ENCODE results near the gene CNGB1.

Gene CNGB1

DNA sequence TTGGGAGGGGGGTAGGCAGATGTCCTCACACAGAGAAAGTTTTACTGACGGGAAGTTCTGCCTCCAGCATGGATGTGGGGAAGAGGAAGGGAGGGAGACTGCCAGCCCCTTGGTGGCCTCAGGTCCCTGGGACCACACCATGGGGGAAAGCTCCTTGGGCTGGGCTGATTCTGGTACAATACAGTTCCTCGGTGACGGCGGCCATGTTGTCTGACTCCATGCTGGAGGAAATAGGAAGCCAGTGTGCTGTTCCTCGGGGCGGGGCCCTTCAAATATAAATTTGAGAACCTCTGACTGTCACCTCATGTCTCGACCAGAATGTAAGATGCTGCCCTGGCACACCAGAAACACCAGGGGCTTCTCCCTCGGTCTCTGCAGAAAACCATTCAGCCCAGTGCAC lies 66.8 kb downstream of the CNGB1 start:
- no peaks in the 10 kb centered on the region for H3K9me2 ChIP-seq (replicated peaks; ENCODE audit: low read depth, low read length)
- no peak overlapping the region for H3K9ac ChIP-seq (ENCODE audit: low read depth, low read length, poor library complexity, severe bottlenecking)
- H3F3A ChIP-seq (ENCODE audit: low read depth), result no peaks in the 10 kb centered on the region
- H3K4me1 ChIP-seq (ENCODE audit: insufficient read depth, low read length, poor library complexity, severe bottlenecking), result no peaks in the 10 kb centered on the region
- no peak overlapping the region for H3K4me3 ChIP-seq (ENCODE audit: low read length, poor library complexity, severe bottlenecking)
- H3K27me3 ChIP-seq (ENCODE audit: insufficient read depth, low read length, poor library complexity, severe bottlenecking), result no peaks in the 10 kb centered on the region
- no peak overlapping the region for H2AFZ ChIP-seq (ENCODE audit: low read length)
- no peaks in the 10 kb centered on the region for H3K9me3 ChIP-seq (ENCODE audit: insufficient read depth, low read depth, low read length)
- TF ChIP-seq, protein P1, sequence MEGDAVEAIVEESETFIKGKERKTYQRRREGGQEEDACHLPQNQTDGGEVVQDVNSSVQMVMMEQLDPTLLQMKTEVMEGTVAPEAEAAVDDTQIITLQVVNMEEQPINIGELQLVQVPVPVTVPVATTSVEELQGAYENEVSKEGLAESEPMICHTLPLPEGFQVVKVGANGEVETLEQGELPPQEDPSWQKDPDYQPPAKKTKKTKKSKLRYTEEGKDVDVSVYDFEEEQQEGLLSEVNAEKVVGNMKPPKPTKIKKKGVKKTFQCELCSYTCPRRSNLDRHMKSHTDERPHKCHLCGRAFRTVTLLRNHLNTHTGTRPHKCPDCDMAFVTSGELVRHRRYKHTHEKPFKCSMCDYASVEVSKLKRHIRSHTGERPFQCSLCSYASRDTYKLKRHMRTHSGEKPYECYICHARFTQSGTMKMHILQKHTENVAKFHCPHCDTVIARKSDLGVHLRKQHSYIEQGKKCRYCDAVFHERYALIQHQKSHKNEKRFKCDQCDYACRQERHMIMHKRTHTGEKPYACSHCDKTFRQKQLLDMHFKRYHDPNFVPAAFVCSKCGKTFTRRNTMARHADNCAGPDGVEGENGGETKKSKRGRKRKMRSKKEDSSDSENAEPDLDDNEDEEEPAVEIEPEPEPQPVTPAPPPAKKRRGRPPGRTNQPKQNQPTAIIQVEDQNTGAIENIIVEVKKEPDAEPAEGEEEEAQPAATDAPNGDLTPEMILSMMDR (conservative IDR thresholded peaks at IDR 0.05; ENCODE audit: low read length), result no peak
- TF ChIP-seq EZH2phosphoT487 (IDR thresholded peaks at IDR 0.05; ENCODE audit: borderline replicate concordance), result no peak
- no peak overlapping the region for H3K4me2 ChIP-seq (ENCODE audit: low read depth, low read length, poor library complexity, severe bottlenecking)
- H3K36me3 ChIP-seq (ENCODE audit: insufficient read depth, low read length), result no peaks in the 10 kb centered on the region
- H4K20me1 ChIP-seq (ENCODE audit: insufficient read depth, low read length, poor library complexity, severe bottlenecking), result no peaks in the 10 kb centered on the region
- H3K79me2 ChIP-seq (ENCODE audit: insufficient read depth, low read length), result no peaks in the 10 kb centered on the region

DNA sequence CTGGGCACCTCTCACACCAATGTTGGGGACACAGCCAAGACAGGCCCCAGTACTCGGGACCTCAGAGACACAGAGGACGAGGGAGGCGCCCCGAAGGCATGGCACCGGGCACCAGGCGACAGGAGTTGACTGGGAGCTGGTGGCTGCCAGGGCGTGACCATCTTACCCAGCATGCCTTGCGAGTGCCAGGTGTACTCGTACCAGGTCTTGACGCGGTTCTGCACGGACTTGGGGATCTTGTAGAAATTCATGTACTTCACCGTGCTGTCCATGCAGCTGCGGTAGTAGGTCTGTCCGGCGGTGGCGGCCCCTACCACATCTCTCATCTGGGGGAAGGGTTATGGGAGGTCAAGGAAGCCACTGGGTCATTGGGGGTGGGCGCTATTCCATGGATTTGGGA lies 67.3 kb downstream of the CNGB1 start:
- H3K27me3 ChIP-seq (ENCODE audit: insufficient read depth, low read length, poor library complexity, severe bottlenecking), result no peaks in the 10 kb centered on the region
- H3K79me2 ChIP-seq (ENCODE audit: insufficient read depth, low read length), result no peaks in the 10 kb centered on the region
- H3K4me2 ChIP-seq (ENCODE audit: low read depth, low read length, poor library complexity, severe bottlenecking), result no peak overlapping the region
- TF ChIP-seq, protein P1 (conservative IDR thresholded peaks at IDR 0.05; ENCODE audit: low read length), result no peak
- TF ChIP-seq EZH2phosphoT487 (IDR thresholded peaks at IDR 0.05; ENCODE audit: borderline replicate concordance), result no peak
- no peaks in the 10 kb centered on the region for H4K20me1 ChIP-seq (ENCODE audit: insufficient read depth, low read length, poor library complexity, severe bottlenecking)
- H3K4me1 ChIP-seq (ENCODE audit: insufficient read depth, low read length, poor library complexity, severe bottlenecking), result no peaks in the 10 kb centered on the region
- no peak overlapping the region for H3K4me3 ChIP-seq (ENCODE audit: low read length, poor library complexity, severe bottlenecking)
- no peak overlapping the region for H3K9ac ChIP-seq (ENCODE audit: low read depth, low read length, poor library complexity, severe bottlenecking)
- no peaks in the 10 kb centered on the region for H3K9me3 ChIP-seq (ENCODE audit: insufficient read depth, low read depth, low read length)
- no peaks in the 10 kb centered on the region for H3F3A ChIP-seq (ENCODE audit: low read depth)
- H2AFZ ChIP-seq (ENCODE audit: low read length), result no peak overlapping the region
- H3K9me2 ChIP-seq (replicated peaks; ENCODE audit: low read depth, low read length), result no peaks in the 10 kb centered on the region
- no peaks in the 10 kb centered on the region for H3K36me3 ChIP-seq (ENCODE audit: insufficient read depth, low read length)

DNA sequence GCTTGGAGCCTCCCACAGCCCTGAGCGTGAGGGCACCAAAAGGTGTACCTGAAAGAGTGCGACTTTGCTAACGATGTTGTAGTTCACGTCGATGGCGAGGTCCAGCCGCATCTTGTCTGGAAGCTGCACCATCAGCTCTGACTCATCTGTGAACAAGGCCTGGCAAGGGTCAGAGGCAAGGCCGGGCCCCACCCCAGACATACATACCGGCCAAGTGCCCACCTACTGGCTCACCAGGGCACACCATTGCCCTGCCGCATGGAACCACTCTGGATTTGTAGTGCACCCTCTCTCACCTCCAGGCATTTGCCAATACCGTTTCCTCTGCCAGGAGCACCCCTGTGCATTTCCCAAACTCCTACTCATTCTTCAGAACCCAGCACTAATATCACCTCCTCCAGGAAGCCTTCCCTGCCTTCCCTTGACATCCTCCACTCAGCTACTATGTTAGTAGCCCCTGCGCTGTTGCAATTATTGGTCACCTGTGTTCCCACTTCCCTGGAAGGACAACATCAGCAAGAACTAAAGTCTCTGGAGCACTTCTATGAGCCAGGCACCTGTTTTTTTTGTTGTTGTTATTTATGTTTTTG lies 69.4 kb downstream of the CNGB1 start:
- Histone ChIP-seq H3K79me2 (ENCODE audit: insufficient read depth, low read length) (no peaks in the 10 kb centered on the region), H4K20me1 (ENCODE audit: insufficient read depth, low read length, poor library complexity, severe bottlenecking) (no peaks in the 10 kb centered on the region), H3K4me1 (ENCODE audit: insufficient read depth, low read length, poor library complexity, severe bottlenecking) (no peaks in the 10 kb centered on the region), H3F3A (ENCODE audit: low read depth) (no peaks in the 10 kb centered on the region), H3K36me3 (ENCODE audit: insufficient read depth, low read length) (no peaks in the 10 kb centered on the region), H3K9me3 (ENCODE audit: insufficient read depth, low read depth, low read length) (no peaks in the 10 kb centered on the region), H3K4me3 (ENCODE audit: low read length, poor library complexity, severe bottlenecking) (no peak overlapping the region), H3K4me2 (ENCODE audit: low read depth, low read length, poor library complexity, severe bottlenecking) (no peak overlapping the region), H3K27me3 (ENCODE audit: insufficient read depth, low read length, poor library complexity, severe bottlenecking) (no peaks in the 10 kb centered on the region), H3K9ac (ENCODE audit: low read depth, low read length, poor library complexity, severe bottlenecking) (no peak overlapping the region), H3K9me2 (replicated peaks; ENCODE audit: low read depth, low read length) (no peaks in the 10 kb centered on the region), H2AFZ (ENCODE audit: low read length) (no peak overlapping the region)
- TF ChIP-seq, protein P1 (conservative IDR thresholded peaks at IDR 0.05; ENCODE audit: low read length), result no peak
- no peak for TF ChIP-seq EZH2phosphoT487 (IDR thresholded peaks at IDR 0.05; ENCODE audit: borderline replicate concordance)

Data from Loucy (cell line).